GM21737 (cell line): ENCODE measurements around the gene PRR33.

Experiments
- ATAC-seq: cut with Tn5 transposase; IDR thresholded peaks from one replicate; pipeline ENCODE4 v1.9.1; 2021; ENCODE audit warnings: mild to moderate bottlenecking, moderate library complexity; ENCODE audit not compliant: unreplicated experiment

The PRR33 gene

GRCh38 chr11:1839924-1840779 is 51.5 kb downstream of the PRR33 start:
- ATAC-seq: no peak

GRCh38 chr11:1839204-1839923 is 52.3 kb downstream of the PRR33 start:
- ATAC-seq: no peak

GRCh38 chr11:1838426-1839144 is 53.1 kb downstream of the PRR33 start, which contains the start of gene TNNI2:
Gene TNNI2, plus strand, starts transcription at chr11:1838981. Its CDS starts 716 bp downstream, at chr11:1839697.
- ATAC-seq: no peak
